ENCODE data around the gene PIKFYVE.

GRCh38 chr2:208256192-208256782, 9.8 kb upstream of the PIKFYVE start:
- TF ChIP-seq, protein P1, sequence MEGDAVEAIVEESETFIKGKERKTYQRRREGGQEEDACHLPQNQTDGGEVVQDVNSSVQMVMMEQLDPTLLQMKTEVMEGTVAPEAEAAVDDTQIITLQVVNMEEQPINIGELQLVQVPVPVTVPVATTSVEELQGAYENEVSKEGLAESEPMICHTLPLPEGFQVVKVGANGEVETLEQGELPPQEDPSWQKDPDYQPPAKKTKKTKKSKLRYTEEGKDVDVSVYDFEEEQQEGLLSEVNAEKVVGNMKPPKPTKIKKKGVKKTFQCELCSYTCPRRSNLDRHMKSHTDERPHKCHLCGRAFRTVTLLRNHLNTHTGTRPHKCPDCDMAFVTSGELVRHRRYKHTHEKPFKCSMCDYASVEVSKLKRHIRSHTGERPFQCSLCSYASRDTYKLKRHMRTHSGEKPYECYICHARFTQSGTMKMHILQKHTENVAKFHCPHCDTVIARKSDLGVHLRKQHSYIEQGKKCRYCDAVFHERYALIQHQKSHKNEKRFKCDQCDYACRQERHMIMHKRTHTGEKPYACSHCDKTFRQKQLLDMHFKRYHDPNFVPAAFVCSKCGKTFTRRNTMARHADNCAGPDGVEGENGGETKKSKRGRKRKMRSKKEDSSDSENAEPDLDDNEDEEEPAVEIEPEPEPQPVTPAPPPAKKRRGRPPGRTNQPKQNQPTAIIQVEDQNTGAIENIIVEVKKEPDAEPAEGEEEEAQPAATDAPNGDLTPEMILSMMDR (IDR thresholded peaks at IDR 0.05; ENCODE audit: insufficient read depth, low read length), result no peak
- no peak for TF ChIP-seq GABPA (IDR thresholded peaks at IDR 0.05; ENCODE audit: low read depth)
